GM11168 (cell line): ENCODE results near the gene LRRC14B.
"Not testable (repeated sequence)": the region's sequence is repeated elsewhere in the genome, so short reads cannot be mapped to it uniquely, and the experiment has no call there.

Experiments
- in situ Hi-C: fragments of 300-500 bp; cut with MboI; formaldehyde crosslinking; loops from one replicate; pipeline ENCODE4 v1.12.0; 2022; ENCODE audit warnings: low sequenced_read_pairs; ENCODE audit not compliant: unreplicated experiment

LRRC14B gene

DNA sequence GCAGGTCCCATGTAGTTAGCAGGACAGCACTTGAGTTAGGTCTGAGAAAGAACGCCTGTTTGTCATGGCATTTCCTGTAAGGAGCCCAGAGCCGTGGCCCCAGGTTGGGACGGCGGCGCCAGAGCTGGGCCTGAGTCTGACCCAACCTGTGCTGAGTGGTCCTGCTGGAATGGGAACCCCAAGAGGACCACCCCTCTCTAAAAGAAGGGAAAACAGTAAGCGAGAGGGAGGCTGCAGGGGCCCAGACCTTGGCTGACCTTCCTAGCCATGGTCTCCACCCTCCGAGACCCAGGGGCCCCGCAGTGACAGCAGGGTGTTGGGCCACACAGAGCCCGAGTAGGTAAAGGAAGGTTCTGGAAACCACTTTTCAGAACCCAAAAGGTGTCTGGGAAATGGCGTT, 1.8 kb upstream of the LRRC14B start:
- in situ Hi-C loops, result no loop called here

DNA sequence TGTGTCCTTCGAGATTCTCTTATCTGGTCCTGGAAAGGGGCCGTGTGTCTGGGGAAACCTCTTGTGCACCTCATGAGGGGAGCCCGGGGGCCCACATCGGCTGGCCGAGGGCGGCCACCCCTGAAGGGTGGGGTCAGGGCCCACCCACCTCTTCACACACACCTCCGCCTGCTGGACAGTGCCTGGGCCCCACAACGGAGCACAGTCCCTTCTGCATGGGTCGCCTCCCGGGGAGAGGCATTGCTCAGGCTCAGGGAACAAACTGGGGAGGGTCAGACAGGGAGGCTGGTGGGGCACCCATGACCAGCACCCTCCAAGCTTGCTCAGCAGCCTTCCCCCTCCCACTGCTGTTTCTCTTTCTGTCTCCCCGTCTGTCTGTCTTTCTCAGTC, 1.3 kb upstream of the LRRC14B start:
- in situ Hi-C loops, result no loop called here

DNA sequence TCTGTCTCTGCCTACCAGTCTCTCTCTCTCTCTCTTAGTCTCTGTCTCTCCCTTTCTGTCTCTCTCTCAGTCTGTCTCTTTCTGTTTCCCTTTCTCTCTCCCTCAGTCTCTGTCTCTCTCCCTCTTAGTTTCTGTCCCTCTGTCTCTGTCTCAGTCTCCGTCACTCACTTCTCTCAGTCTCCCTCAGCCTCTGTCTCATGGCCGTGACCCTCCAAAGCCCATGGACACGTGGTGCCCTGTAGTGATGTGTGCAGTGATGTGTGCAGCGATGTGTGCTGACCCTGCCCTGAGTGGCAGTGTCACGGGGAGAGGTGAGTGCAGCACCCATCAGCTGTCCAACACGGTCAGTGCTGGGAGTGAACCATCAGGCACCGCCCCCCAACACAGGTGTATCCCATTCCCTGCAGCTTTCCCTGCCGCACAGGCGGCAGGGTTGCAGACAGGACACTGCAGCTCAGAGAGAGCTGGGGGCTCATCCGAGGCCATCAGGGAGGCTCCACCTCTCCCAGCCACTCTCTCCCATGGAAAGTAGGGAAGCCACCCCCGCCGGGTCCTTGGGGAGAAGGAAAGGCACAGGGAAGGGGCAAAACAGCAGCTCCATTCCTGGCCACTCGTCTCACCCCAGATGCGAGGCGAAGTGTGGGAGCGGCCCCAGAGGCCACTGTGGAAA, 794 bp upstream of the LRRC14B start:
- in situ Hi-C loops, result no loop called here

DNA sequence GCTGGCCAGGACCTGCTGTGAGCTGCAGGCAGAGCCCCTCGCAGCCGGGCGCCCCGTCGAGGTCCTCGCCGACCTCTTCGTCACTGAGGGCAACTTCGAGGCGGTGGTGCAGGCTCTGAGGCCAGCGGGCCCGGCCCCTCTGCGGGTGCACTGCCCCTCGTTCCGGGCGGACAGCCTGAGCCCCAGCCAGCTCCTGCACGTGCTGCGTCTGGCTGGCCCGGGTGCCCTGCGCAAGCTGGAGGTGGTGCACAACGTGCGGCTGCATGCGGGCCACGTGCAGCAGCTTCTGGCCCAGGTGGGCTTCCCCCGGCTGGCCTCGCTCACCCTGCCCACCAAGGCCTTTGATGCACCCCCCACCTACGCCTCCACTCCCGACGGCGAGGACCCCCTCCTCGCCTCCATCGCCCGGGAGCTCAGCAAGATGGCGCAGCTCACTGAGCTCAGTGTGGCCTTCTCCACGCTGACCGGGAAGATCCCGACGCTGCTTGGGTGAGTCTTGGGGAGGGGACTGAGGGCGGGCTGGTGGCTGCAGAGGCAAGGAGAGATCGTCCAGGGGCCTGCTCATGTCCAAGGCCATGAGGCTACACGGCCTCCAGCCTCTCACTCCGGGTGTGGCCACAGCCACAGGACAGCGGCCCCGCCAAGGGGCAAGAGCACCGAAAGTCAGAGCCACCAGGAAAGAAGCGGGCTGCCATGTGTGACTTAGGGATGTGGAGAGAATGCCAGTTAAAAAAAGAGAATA, 825 bp downstream of the LRRC14B start:
- in situ Hi-C loops, result no loop called here

DNA sequence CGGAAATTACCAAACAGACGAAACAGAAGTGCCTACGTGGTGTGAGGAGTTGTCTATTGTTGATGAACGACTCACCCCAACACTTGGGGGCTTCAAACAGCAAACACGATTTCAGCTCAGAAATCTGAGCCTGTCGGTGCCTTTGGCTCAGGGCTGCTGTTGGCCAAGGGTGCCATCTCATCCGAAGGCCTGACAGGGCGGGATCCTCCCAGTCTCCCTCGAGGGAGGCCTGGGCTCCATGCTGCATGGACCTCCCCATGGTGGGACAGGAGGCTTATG, 1.3 kb downstream of the LRRC14B start:
- in situ Hi-C loops, result no loop called here

DNA sequence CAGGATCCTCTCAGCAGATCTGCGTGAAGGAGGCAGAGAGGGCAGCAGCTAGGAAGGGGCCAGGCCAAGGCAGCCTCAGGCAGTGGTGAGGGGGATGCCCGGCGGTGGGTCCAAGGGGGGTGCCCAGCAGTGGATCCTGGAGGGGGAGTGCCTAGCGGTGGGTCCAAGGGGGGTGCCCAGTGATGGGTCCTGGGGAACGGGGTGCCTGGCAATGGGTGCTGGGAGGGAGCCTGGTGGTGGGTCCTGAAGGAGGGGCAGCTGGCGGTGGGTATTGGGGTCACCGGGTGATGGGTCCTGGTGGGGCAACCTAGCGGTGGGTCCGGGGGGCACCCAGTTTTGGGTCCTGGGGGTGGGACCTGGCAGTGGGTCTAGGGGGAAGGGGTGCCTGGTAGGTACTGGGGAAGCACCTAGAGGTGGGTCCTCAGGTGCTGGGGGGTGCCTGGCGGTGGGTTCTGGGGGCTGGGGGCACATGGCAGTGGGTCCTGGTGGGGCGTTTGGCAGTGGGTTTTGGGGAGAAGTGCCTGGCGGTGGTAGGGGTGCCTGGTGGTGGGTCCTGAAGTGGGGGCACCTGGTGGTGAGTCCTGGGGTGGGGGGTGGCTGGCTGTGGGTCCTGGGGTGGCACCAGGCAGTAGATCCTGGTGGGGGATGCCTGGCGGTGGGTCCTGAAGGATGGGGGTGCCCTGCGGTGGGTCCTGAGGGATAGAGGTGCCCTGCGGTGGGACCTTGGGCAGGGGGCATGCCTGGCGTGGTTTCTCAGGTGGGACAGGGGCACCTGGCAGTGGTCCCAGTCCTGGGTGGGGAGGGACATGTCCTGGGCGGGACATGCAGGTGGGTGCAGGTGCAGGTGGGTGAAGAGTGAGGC, 1.9 kb downstream of the LRRC14B start:
- in situ Hi-C loops, result no loop called here

DNA sequence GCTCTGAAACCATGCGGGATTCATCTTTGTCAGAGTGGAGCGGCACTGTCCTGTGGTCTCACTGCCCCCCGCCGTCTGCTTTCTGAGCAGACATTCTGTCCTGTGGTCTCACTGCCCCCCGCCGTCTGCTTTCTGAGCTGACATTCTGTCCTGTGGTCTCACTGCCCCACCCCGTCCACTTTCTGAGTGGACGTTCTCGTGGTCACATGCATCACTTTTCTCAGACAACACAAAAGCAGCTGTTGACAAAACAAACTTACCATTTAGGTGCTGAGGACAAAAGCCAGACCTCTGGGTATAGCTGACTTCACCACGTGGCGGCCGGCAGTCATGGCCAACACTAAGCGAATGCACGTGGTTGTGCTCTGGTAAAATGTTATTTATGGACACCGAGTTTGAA, 2.8 kb downstream of the LRRC14B start:
- in situ Hi-C loops, result no loop called here

DNA sequence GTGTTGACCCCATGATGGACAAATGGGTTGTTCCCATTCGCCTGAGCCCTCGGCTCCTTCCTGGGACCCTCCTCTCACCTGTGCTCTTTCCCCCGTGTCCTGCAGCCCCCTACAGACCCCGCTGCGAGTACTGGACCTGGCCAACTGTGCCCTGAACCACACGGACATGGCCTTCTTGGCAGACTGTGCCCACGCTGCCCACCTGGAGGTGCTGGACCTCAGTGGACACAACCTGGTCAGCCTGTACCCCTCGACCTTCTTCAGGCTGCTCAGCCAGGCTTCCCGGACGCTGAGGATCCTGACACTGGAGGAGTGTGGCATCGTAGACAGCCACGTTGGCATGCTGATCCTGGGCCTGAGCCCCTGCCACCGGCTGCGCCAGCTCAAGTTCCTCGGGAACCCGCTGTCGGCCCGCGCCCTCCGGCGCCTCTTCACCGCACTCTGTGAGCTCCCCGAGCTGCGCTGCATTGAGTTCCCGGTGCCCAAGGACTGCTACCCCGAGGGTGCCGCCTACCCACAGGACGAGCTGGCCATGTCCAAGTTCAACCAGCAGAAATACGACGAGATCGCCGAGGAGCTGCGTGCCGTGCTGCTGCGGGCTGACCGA, 3.4 kb downstream of the LRRC14B start:
- in situ Hi-C loops, result no loop called here

DNA sequence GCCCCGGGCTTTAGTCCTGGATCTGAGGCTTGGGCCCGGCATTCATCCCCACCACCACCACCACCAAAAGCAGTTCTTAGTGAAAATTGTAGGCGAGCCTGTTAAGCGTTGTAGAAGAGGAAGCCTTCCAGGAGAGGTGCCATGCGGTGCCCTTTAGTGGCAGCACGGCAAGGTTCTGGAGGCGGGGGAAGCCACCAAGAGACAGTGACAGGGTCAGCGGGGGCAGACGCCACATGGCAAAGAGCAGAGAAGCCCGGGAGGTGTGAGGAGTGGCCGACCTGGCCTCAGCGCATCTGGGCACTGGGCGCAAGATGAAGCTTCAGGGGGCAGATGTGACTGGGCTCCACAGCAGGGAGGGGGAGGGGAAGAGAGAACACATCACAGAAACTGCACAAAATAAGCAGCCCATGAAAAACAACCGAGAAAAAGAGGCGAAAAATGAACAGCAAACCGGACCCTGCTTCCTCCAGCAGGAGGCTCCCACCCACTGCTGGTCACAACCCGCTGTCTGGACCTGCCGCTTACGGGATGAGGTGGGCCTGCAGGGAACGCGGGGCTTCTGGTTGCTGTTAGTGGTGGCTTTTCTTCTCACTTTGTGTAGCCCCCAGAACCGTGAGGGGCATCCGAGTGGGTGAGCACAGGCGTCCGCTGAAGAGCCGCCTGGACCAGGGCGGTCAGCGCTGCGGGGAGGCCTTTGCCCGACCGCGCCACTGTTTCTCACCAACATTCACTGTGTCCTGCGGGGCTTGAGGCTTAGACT, 4.3 kb downstream of the LRRC14B start:
- in situ Hi-C loops, result no loop called here

DNA sequence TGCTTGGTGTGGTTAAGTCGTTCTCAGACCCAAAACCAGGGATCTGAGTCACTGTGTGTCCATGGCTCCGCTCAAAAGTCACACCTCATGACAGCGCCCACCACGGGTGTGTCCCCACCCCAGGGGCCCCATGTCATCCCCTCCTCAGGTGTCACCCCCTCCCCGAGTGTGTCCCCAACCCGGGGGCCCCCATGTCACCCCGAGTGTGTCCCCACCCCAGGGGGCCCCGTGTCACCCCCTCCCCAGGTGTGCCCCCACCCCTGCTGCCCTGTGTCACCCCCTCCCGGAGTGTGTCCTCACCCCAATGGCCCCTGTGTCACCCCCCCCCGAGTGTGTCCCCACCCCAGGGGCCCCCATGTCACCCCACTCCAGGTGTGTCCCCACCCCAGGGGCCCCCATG, 5.1 kb downstream of the LRRC14B start:
- in situ Hi-C loops, result no loop called here

DNA sequence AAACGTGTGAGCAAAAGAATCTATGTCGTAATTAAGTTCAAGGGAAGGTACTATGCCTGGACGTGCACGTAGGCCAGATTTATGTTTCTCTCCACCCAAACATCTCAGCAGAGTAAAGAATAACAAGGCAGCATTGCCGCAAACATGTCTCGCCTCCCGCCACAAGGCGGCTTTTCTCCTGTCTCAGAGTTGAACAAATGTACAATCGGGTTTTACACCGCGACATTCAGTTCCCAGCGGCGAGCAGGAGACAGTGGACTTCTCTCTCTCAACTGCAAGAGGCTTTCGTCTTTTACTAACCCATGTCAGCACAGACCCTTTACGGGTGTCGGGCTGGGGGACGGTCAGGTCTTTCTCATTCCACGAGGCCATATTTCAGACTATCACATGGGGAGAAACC, 5.7 kb downstream of the LRRC14B start:
- in situ Hi-C loops, result not testable (repeated sequence)

DNA sequence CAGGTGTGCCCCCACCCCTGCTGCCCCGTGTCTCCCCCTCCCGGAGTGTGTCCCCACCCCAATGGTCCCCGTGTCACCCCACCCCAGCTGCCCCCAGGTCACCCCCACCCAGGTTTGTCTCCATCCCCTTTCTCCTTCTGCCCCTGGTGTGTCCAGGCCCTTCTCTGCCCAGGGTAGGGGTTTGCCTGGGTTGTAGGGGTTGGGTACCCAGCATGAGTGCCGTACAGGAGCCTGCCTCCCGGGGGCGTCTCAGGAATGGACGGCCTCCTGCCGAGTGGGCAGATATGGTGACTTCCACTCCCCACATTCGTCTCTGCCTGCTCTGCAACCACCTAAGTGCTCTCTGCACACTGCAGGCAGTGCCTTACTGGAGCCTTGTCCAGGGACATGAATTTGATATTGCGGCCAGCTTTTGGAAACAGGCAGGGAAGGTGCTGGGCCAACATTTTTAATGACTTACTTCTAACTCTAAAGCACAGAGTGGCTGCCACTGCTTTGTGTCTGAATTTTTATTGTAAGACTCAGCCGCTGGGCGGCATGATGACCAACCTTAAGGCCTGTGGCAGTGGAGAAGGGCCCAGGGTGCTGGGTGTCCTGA, 6.7 kb downstream of the LRRC14B start:
- in situ Hi-C loops, result no loop called here

DNA sequence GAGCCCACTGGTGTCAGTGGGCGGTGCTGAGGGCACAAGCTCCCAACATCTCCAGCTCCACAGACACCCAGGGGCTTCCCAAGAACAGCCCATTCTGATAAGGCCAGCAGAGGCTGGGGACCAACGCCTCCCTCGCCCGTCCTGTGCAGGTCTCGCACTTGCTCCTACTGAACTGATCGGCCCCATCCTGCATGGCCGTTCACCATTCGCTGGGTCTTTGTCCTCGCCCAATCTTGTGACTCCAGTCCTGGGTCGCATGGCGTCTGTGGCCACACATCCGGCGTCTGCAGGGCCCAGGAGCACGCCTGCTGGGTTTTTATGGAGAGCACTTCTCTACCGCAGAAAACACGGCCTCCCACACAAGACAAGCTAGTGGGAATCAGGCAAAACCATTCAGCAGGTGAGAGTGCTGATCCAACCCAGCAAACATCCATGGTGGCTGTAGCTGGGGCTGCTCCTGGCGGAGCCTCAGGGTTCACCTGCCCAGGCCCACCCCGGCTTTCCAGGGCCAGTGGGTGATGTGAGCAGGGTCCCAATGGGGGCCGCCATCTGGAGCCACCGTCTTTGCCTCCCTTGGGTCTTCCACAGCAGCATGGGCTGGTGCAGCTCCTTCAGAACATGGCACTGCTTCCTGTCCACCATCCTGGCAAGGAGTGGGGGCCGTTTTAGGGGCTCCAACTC, 7.4 kb downstream of the LRRC14B start:
- in situ Hi-C loops, result no loop called here

DNA sequence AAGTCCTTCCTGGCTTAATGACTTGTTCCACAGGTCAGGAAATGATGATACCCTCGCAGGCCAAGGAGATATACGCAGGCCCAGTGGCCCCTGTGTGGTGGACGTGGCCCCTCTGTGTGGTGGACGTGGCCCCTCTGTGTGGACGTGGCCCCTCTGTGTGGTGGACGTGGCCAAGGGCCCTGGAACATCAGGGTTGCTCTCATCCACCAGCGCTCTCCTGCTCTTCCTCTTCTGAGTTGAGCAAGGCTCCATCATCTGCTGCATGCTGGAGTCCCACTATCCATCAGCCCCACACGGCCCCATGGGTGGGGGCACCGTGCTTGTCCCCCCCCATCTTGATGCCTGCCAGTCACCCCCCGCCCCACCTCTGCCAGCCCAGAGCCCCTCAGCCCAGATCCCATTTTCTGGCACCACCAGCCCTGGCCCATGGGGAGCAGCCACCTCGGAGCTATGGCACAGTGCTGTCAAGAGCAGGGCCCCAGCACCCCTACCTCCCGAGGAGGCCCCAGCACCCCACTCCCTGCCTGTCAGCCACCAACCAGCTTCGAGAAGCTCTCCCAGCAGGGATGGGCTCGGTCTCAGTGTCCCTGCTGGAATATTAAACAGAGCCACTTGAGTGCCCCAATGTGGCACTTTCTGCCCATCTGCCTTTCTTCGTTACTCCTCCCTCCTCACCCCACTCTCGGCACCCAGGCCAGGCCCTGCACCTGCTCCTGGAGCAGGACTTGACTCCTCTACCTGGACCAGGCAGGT, 8.1 kb downstream of the LRRC14B start:
- in situ Hi-C loops, result no loop called here

DNA sequence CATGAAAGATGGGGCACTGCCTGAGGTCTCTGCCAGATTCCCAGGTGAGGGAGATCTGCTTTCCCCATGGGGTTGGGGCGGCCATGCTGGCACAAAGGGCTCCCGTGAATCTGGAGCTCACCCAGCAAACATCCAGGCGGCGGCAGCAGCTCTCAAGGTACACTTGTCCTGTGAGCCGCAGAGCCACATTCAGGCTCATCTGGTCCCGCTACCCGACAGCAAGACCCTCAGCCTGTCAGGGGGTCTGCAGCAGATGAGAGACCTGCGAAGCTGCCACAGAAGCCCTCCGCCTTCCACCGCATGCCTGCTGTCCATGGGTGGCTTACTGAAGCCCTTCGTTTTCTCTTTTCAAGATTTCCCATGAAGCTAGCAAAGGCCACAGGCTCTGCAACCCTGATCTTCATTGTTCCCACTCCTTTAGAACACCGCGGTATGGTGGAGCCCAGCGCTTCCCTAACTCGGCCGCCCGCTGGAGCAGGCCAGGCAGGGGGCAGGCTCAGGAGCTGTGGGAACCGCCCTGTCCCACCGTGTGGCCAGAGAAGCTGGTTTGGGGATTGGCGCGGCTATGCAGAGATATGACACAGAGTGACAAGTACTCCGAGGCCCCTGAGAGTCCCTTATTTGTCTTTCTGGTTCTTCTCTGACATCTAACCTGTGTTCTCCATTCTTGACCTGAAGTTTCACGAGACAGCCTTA, 8.8 kb downstream of the LRRC14B start:
- in situ Hi-C loops, result no loop called here

DNA sequence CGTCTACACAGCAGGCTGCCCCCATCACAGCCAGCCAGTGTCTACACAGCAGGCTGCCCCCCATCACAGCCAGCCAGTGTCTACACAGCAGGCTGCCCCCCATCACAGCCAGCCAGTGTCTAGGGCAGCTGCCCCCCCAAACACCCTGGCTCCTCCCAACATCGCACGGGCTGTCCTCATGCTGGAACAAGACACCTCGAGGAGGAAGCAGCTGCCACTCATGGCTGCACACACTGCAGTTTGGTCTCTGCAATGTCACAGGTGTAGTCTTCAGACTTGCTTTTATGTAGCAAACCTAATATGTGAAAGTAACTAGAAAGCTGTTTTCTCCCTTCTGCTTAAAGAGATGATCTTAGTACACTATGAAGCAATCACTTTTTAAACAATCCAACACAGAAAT, 9.7 kb downstream of the LRRC14B start:
- in situ Hi-C loops, result no loop called here

DNA sequence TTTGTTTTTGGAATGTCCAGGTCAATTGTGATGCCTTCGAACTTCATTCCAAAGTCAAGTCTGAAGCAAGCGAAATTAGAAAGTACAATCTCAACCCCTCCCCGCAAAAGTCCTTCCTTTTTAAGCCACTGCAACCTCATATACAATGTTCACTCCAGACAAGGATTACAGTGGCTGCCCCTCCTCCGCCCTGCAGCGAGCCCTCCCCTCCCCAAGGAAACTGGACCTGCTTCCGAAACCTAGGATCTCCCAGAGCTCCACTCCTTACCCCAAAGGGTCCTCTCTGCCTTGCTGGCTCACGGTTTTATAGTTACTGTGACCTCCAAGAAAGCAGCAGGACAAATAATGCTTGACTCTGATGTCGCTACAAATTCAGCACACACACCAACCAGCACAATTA, 10.4 kb downstream of the LRRC14B start:
- in situ Hi-C loops, result no loop called here

DNA sequence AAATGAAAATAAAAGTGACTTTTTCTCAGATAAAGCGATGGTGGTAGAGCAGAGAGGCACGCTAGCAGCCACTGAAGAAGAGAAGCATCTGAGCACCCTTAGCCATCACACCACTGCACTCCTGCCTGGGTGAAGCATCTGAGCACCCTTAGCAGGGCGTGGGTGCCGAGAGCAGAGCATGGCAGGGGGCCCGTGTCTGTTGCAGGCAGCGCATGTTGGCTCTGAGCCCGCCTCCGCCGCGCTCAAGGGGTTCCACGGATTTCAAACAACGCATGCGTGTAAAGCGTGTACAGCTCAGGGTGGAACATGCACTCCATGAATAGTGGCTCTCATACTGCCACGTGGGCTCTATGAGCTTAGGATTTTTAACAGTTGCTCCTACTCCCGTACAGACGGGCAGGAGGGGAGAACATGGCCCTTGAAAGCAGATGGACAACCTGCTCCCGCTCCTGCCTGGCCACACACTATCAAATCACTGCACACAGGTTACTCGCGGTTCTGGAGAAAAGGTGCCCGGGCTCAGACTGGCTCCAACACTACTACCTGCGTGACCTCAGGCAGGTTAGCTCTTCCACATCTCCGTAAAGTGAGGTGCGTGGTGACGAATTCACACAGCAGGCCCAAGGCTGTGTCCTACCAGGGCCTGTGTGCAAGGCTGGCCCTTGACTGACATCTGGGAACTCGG, 12.1 kb downstream of the LRRC14B start:
- in situ Hi-C loops, result no loop called here
